PFSK-1 (cell line): Measurements from ENCODE around the gene RNF151.

ENCODE experiments used
- REST ChIP-seq, 2 experiments: IDR thresholded peaks; 2 replicates each; pipeline versions ENCODE4 v1.6.1 to v1.8.0; 2011 to 2012; ENCODE audit warnings: low read depth in 2 of 2, low read length in 2 of 2, control low read depth in 1 of 2, inconsistent platforms in 1 of 2, mild to moderate bottlenecking in 1 of 2, moderate library complexity in 1 of 2; ENCODE audit not compliant: insufficient read depth in 1 of 2
- SIN3A ChIP-seq: IDR thresholded peaks from 2 replicates; pipeline ENCODE4 v1.6.1; 2012; ENCODE audit warnings: mild to moderate bottlenecking, low read length, moderate library complexity, borderline replicate concordance; ENCODE audit not compliant: insufficient read depth
- TAF1 ChIP-seq: IDR thresholded peaks from 2 replicates; pipeline ENCODE4 v1.6.1; 2012; ENCODE audit warnings: low read length, control low read depth, borderline replicate concordance; ENCODE audit not compliant: insufficient read depth

DNA sequence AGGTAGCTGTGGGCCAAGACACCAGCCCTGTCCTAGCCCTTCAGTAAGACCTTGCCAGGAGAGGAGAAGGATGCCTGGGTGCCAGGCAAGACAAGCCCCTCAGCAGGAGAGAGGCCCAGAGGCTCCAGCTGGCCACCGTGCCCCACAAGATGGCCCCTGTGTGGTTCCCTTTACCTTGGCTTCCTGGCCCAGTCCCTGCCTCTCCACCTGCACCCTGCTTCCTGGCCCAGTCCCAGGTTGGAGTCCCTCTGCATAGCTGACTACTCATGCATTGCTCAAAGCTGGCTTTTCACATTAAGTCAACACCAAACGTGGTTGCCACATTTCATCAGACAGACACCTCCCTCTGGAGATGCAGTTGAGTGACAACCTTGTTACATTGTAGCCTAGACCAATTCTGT lies 27.1 kb downstream of the RNF151 start:
- TF ChIP-seq TAF1: no peak
- TF ChIP-seq REST (IDR thresholded peaks at IDR 0.05; ENCODE audit: insufficient read depth in 1 of 2, low read depth in 2 of 2, low read length in 2 of 2): no peak
- TF ChIP-seq SIN3A: no peak
